ENCODE measurements around the gene PARD3. TPM values are rescaled to one million over a fixed set of nuclear protein-coding genes. Genes with fewer than 3 reads are reported as not detected.

The PARD3 gene
- total RNA-seq, 3 donors from 2014 or later, result 39.5 to 87.9 (median 47.0) TPM

GRCh38 chr10:34615770-34616169 lies 199.3 kb downstream of the PARD3 start:
- DNase-seq (no peak), ATAC-seq (no peak)
- intact Hi-C loops (cut with DNase I, micrococcal nuclease), result no loop called here
- no peaks in the 10 kb centered on the region for H3K36me3 ChIP-seq (ENCODE audit: low read depth)
- no peak for TF ChIP-seq CTCF (IDR thresholded peaks at IDR 0.05)
- no peaks in the 10 kb centered on the region for H3K4me1 ChIP-seq (ENCODE audit: low read depth)
- H3K4me3 ChIP-seq, result no peak overlapping the region
- H3K9me3 ChIP-seq, result no peaks in the 10 kb centered on the region

- H3K36me3 ChIP-seq (ENCODE audit: low read depth), result no peaks in the 10 kb centered on the region
- intact Hi-C loops (cut with DNase I, micrococcal nuclease), result no loop called here
- ATAC-seq, result no peak
Observed at GRCh38 chr10:34613491-34613890, 201.6 kb downstream of the PARD3 start.

GRCh38 chr10:34612938-34613337 lies 202.2 kb downstream of the PARD3 start:
- ATAC-seq (no peak), DNase-seq (no peak)
- intact Hi-C loops (cut with DNase I, micrococcal nuclease), result no loop called here
- Histone ChIP-seq H3K4me1 (ENCODE audit: low read depth) (no peaks in the 10 kb centered on the region), H3K4me3 (no peak overlapping the region), H3K36me3 (ENCODE audit: low read depth) (no peaks in the 10 kb centered on the region), H3K9me3 (no peaks in the 10 kb centered on the region)
- TF ChIP-seq CTCF (IDR thresholded peaks at IDR 0.05), result no peak

More at GRCh38 chr10:34613491-34613890, 201.6 kb downstream of the PARD3 start:
- Histone ChIP-seq H3K4me3 (no peak overlapping the region), H3K9me3 (no peaks in the 10 kb centered on the region), H3K4me1 (ENCODE audit: low read depth) (no peaks in the 10 kb centered on the region)
- TF ChIP-seq CTCF (IDR thresholded peaks at IDR 0.05), result no peak
- no peak for DNase-seq

GRCh38 chr10:34612446-34612845 lies 202.7 kb downstream of the PARD3 start:
- TF ChIP-seq CTCF (IDR thresholded peaks at IDR 0.05), result no peak
- DNase-seq, result no peak
- Histone ChIP-seq H3K4me3 (no peak overlapping the region), H3K36me3 (ENCODE audit: low read depth) (no peaks in the 10 kb centered on the region), H3K4me1 (ENCODE audit: low read depth) (no peaks in the 10 kb centered on the region), H3K9me3 (no peaks in the 10 kb centered on the region)
- ATAC-seq, result no peak
- intact Hi-C loops (cut with DNase I, micrococcal nuclease), result no loop called here

GRCh38 chr10:34609287-34609940 lies 205.7 kb downstream of the PARD3 start:
- intact Hi-C loops (cut with DNase I, micrococcal nuclease), result no loop called here
- H3K36me3 ChIP-seq (ENCODE audit: low read depth), result no peaks in the 10 kb centered on the region
- no peaks in the 10 kb centered on the region for H3K4me1 ChIP-seq (ENCODE audit: low read depth)
- ATAC-seq (no peak), DNase-seq (no peak)
- no peaks in the 10 kb centered on the region for H3K9me3 ChIP-seq
- no peak overlapping the region for H3K4me3 ChIP-seq
- no peak for TF ChIP-seq CTCF (IDR thresholded peaks at IDR 0.05)

GRCh38 chr10:34607894-34608293 lies 207.2 kb downstream of the PARD3 start:
- intact Hi-C loops (cut with DNase I, micrococcal nuclease), result no loop called here
- no peak for TF ChIP-seq CTCF (IDR thresholded peaks at IDR 0.05)
- H3K36me3 ChIP-seq (ENCODE audit: low read depth), result no peaks in the 10 kb centered on the region
- no peak overlapping the region for H3K4me3 ChIP-seq
- H3K4me1 ChIP-seq (ENCODE audit: low read depth), result no peaks in the 10 kb centered on the region
- DNase-seq (no peak), ATAC-seq (no peak)
- no peaks in the 10 kb centered on the region for H3K9me3 ChIP-seq
